SK-N-MC (cell line): ENCODE results near the gene MAP4K2.

Source experiments
- DNase-seq: peaks from one replicate; pipeline ENCODE4 v3.0.0-alpha.2; 2011; ENCODE audit warnings: low read depth, low spot score
- H3K27ac ChIP-seq: fragments of 200-600 bp; sonication (generic); 2 replicates; pipeline ENCODE4 v1.5.1; 2016; ENCODE audit warnings: mixed run types
- H3K36me3 ChIP-seq: fragments of 200-600 bp; sonication (generic); 2 replicates; pipeline ENCODE4 v1.6.1; 2017; ENCODE audit warnings: antibody characterized with exemption, low read length, mixed read lengths; ENCODE audit not compliant: insufficient read depth
- H3K4me3 ChIP-seq: fragments of 200-600 bp; sonication (generic); 2 replicates; pipeline ENCODE4 v1.5.1; 2016
- H3K9ac ChIP-seq: fragments of 200-600 bp; sonication (generic); 2 replicates; pipeline ENCODE4 v1.8.0; 2017; ENCODE audit warnings: mixed run types, mixed read lengths; ENCODE audit not compliant: insufficient read length
- H3K9me3 ChIP-seq: fragments of 200-600 bp; sonication (generic); 2 replicates; pipeline ENCODE4 v1.6.1; 2017; ENCODE audit warnings: low read depth, mild to moderate bottlenecking, antibody characterized with exemption, low read length, moderate library complexity, mixed read lengths
- EZH2 ChIP-seq: fragments of 200-600 bp; sonication (generic); IDR thresholded peaks from one replicate; pipeline ENCODE4 v1.6.1; 2017; ENCODE audit warnings: antibody characterized with exemption
- FOXP2 ChIP-seq: optimal IDR thresholded peaks from 2 replicates; pipeline ENCODE3; 2011; ENCODE audit warnings: mild to moderate bottlenecking, moderate library complexity; ENCODE audit not compliant: insufficient read depth; ENCODE audit errors: extremely low read length, control extremely low read depth
- POLR2AphosphoS5 ChIP-seq: IDR thresholded peaks from 2 replicates; pipeline ENCODE4 v1.6.1; 2012; ENCODE audit warnings: mild to moderate bottlenecking, low read depth, low read length, borderline replicate concordance

The MAP4K2 gene

DNA sequence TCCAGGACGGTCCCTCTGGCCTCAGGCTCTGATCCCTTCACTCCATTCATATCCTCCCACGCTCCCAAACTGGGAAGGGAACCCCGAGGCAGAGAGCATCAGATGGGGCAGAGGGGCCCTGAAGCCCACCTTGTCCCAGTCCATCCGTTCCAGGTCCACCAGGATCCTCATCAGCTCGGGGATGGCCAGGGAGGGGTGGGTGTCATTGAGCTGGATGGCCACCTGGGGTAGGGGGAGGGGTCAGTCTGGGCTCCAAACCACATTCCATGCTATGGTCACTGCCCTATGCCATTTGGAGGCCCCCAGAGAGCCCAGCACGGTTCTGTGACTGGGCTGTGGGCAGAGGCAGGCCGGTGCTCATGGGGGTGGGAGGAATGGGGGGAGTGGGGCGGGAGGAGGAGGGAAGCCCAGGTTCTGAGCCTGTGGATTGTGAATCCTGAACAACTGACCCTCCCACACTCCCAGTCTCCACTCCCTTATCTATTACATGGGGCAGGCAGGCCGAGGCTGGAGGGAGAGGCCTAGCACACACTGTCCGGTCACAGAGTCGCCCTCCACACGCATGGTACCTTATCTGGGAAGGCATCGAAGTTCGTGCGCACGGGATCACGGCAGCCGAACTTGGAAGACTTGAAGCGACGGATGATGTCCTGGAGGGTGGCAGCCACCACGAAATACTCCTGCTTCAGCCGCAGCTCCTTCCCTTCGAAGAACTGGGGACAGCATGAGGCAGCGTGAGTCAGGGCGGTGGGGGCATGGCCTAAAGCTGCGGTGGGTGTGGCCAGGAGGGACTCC lies 48.7 kb downstream of the MAP4K2 start:
- H3K27ac ChIP-seq: no peak overlapping the region
- no peaks in the 10 kb centered on the region for H3K9me3 ChIP-seq
- H3K4me3 ChIP-seq: no peak overlapping the region
- DNase-seq: no peak
- TF ChIP-seq POLR2AphosphoS5: no peak
- no peak for TF ChIP-seq EZH2
- no peak for TF ChIP-seq FOXP2
- H3K36me3 ChIP-seq: no peaks in the 10 kb centered on the region
- H3K9ac ChIP-seq: no peak overlapping the region

- Histone ChIP-seq H3K9ac (no peak overlapping the region), H3K9me3 (no peaks in the 10 kb centered on the region), H3K27ac (no peak overlapping the region), H3K4me3 (no peak overlapping the region), H3K36me3 (no peaks in the 10 kb centered on the region)
- DNase-seq: no peak
- TF ChIP-seq FOXP2 (no peak), EZH2 (no peak), POLR2AphosphoS5 (no peak)
These were observed 49.5 kb downstream of the MAP4K2 start for GRCh38 chr11:64753380-64754123.

GRCh38 chr11:64753019-64753379 lies 50.0 kb downstream of the MAP4K2 start:
- TF ChIP-seq POLR2AphosphoS5 (no peak), EZH2 (no peak), FOXP2 (no peak)
- no peak for DNase-seq
- H3K9me3 ChIP-seq: no peaks in the 10 kb centered on the region
- no peak overlapping the region for H3K27ac ChIP-seq
- no peaks in the 10 kb centered on the region for H3K36me3 ChIP-seq
- no peak overlapping the region for H3K4me3 ChIP-seq
- no peak overlapping the region for H3K9ac ChIP-seq

GRCh38 chr11:64752175-64752970 lies 50.6 kb downstream of the MAP4K2 start:
- no peaks in the 10 kb centered on the region for H3K9me3 ChIP-seq
- TF ChIP-seq FOXP2: no peak
- TF ChIP-seq POLR2AphosphoS5: no peak
- TF ChIP-seq EZH2: no peak
- H3K4me3 ChIP-seq: no peak overlapping the region
- no peaks in the 10 kb centered on the region for H3K36me3 ChIP-seq
- no peak overlapping the region for H3K27ac ChIP-seq
- no peak for DNase-seq
- no peak overlapping the region for H3K9ac ChIP-seq

- TF ChIP-seq EZH2: no peak
These were observed 51.4 kb downstream of the MAP4K2 start for GRCh38 chr11:64751580-64751979.

DNA sequence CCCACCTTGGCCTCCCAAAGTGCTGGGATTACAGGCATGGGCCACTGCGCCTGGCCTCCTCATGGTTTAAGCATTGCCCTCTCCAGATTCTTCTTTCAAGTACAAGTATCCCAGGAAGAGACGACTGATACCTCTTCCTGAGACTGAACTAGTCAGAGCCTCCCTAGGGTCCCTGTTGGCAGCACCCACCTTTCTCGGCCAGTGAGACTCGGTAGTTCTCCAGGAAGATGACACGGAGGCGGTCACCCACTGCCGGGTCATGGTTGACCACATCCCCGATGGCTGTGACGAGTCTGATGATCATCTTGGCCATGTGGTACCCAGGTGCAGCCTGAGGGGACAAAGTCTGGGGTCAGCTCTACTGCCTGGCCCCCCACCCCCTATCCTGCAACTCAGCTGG lies 51.9 kb downstream of the MAP4K2 start:
- Histone ChIP-seq H3K9me3 (no peaks in the 10 kb centered on the region), H3K4me3 (no peak overlapping the region), H3K27ac (no peak overlapping the region), H3K36me3 (no peaks in the 10 kb centered on the region), H3K9ac (no peak overlapping the region)
- no peak for DNase-seq
- TF ChIP-seq EZH2 (no peak), POLR2AphosphoS5 (no peak), FOXP2 (no peak)

More at GRCh38 chr11:64751580-64751979, 51.4 kb downstream of the MAP4K2 start:
- Histone ChIP-seq H3K9me3 (no peaks in the 10 kb centered on the region), H3K4me3 (no peak overlapping the region), H3K9ac (no peak overlapping the region), H3K36me3 (no peaks in the 10 kb centered on the region), H3K27ac (no peak overlapping the region)
- no peak for DNase-seq

GRCh38 chr11:64750361-64751054 lies 52.5 kb downstream of the MAP4K2 start:
- Histone ChIP-seq H3K36me3 (no peaks in the 10 kb centered on the region), H3K4me3 (no peak overlapping the region), H3K9me3 (no peaks in the 10 kb centered on the region), H3K27ac (no peak overlapping the region), H3K9ac (no peak overlapping the region)
- TF ChIP-seq FOXP2 (no peak), POLR2AphosphoS5 (no peak), EZH2 (no peak)
- no peak for DNase-seq
